Mesothelial cell of epicardium (in vitro differentiated cells): ENCODE results near the gene ADAM15. TPM values are rescaled to one million over a fixed set of nuclear protein-coding genes. Genes with fewer than 3 reads are reported as not detected.

Experiments used
- DNase-seq, 2 experiments: peaks; one replicate each; pipeline ENCODE4 v3.0.0; 2021; ENCODE audit warnings: low spot score in 2 of 2; ENCODE audit not compliant: unreplicated experiment in 2 of 2
- H3K27ac Mint-ChIP-seq: 2 replicates; pipeline ENCODE4 v1.8.0; 2021; ENCODE audit warnings: mixed read lengths
- H3K27me3 Mint-ChIP-seq: 2 replicates; pipeline ENCODE4 v1.8.0; 2021; ENCODE audit warnings: low read depth, mixed read lengths
- H3K36me3 Mint-ChIP-seq: 2 replicates; pipeline ENCODE4 v1.8.0; 2021; ENCODE audit warnings: mixed read lengths
- H3K4me1 Mint-ChIP-seq: 2 replicates; pipeline ENCODE4 v1.8.0; 2021; ENCODE audit warnings: mixed read lengths
- H3K4me3 Mint-ChIP-seq: 2 replicates; pipeline ENCODE4 v1.8.0; 2021; ENCODE audit warnings: mild to moderate bottlenecking, moderate library complexity, mixed read lengths
- H3K9me3 Mint-ChIP-seq: 2 replicates; pipeline ENCODE4 v1.8.0; 2021; ENCODE audit warnings: mixed read lengths
- CTCF ChIP-seq: fragments of 200-600 bp; sonication (generic); IDR thresholded peaks from one replicate; pipeline ENCODE4 v1.5.0; 2021; ENCODE audit warnings: antibody characterized with exemption; ENCODE audit not compliant: unreplicated experiment
- total RNA-seq: library from RNA; stranded (reverse); gene quantifications from 3 replicates; pipeline ENCODE4 v1.2.1, GENCODE V29; 2021

ADAM15 gene
- total RNA-seq, 1 donor from 2014 or later, result 36.1 TPM

DNA sequence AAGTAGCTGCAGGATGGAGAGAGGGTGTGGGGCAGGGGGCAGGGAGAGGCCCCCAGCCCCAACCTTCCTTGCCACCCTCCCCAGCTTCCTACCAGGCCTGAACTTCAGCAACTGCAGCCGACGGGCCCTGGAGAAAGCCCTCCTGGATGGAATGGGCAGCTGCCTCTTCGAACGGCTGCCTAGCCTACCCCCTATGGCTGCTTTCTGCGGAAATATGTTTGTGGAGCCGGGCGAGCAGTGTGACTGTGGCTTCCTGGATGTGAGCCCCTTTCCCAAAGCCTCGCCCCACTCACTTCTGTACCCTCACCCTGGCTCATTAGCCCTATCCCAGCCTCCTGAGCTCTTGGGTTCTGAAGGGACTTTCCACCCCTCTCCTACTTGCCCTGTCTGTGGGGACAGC, 6.0 kb downstream of the ADAM15 start:
- H3K36me3 Mint-ChIP-seq, result peaks cover 2% of the 10 kb centered on the region
- H3K4me1 Mint-ChIP-seq, result peaks cover 16% of the 10 kb centered on the region
- no peak for TF ChIP-seq CTCF
- no peak overlapping the region for H3K4me3 Mint-ChIP-seq
- no peak for DNase-seq
- no peaks in the 10 kb centered on the region for H3K9me3 Mint-ChIP-seq
- H3K27ac Mint-ChIP-seq, result no peak overlapping the region
- H3K27me3 Mint-ChIP-seq, result peaks cover 10% of the 10 kb centered on the region

DNA sequence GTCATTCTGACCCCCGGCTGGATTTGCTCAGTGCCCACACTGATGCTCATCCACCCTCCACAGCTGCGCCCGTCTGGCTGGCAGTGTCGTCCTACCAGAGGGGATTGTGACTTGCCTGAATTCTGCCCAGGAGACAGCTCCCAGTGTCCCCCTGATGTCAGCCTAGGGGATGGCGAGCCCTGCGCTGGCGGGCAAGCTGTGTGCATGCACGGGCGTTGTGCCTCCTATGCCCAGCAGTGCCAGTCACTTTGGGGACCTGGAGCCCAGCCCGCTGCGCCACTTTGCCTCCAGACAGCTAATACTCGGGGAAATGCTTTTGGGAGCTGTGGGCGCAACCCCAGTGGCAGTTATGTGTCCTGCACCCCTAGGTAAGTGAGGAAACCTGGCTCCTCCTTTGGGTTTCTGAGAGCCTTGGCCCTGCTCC, 6.7 kb downstream of the ADAM15 start:
- Mint-ChIP-seq H3K4me3 (no peak overlapping the region), H3K27ac (no peak overlapping the region), H3K9me3 (no peaks in the 10 kb centered on the region), H3K36me3 (peaks cover 2% of the 10 kb centered on the region), H3K27me3 (peaks cover 4% of the 10 kb centered on the region), H3K4me1 (peaks cover 14% of the 10 kb centered on the region)
- DNase-seq, result no peak
- TF ChIP-seq CTCF, result no peak

- peaks cover 32% of the 10 kb centered on the region for H3K4me1 Mint-ChIP-seq
- DNase-seq, result no peak
- TF ChIP-seq CTCF, result no peak
- no peaks in the 10 kb centered on the region for H3K9me3 Mint-ChIP-seq
- peaks cover 2% of the 10 kb centered on the region for H3K27me3 Mint-ChIP-seq
- no peak overlapping the region for H3K4me3 Mint-ChIP-seq
- peaks cover 2% of the 10 kb centered on the region for H3K36me3 Mint-ChIP-seq
- no peak overlapping the region for H3K27ac Mint-ChIP-seq
These were observed 9.6 kb downstream of the ADAM15 start for GRCh38 chr1:155060736-155061135.

DNA sequence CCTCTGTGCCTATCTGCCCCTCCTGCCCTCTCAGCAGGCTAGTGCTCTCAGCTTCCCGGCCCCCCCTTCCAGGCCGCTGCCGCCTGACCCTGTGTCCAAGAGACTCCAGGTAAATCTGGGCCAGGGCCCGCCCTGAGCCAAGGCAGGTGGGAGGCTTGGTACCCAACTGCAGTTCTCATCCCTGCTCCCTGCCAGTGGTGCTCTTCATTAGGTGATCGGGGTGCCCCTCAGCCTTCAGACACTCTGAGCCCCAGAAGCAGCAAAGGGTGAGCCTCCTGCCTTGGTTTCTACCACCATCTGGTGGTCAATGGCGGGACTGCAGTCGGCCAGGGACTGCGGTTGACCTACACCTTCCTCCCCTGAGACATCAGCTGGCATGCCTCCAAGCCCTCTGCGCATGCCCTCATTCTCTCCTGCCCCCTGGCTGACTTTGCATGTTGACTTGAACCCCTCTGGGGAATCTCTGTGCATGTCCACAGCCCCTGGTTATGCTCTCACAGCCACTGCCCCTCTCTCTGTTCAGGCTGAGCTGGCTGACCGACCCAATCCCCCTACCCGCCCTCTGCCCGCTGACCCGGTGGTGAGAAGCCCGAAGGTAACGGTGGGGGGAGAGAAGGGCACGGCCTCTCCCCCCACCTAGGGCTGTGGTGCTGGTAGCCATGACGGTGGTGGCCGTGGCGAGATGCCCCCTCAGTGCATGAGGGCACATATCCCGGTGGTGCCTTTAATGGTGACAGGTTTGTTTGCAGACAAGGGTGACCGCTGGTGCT, 10.4 kb downstream of the ADAM15 start:
- peak; percentile 96 for TF ChIP-seq CTCF
- H3K4me1 Mint-ChIP-seq, result peaks cover 32% of the 10 kb centered on the region
- H3K9me3 Mint-ChIP-seq, result no peaks in the 10 kb centered on the region

GRCh38 chr1:155062151-155062686, 11.1 kb downstream of the ADAM15 start:
- H3K36me3 Mint-ChIP-seq, result peaks cover 7% of the 10 kb centered on the region
- no peak for DNase-seq
- H3K9me3 Mint-ChIP-seq, result no peaks in the 10 kb centered on the region
- peak overlapping the region; percentile 76 for H3K4me3 Mint-ChIP-seq
- no peak for TF ChIP-seq CTCF
- peaks cover 2% of the 10 kb centered on the region for H3K27me3 Mint-ChIP-seq
- peaks cover 32% of the 10 kb centered on the region for H3K4me1 Mint-ChIP-seq
- no peak overlapping the region for H3K27ac Mint-ChIP-seq

More for the DNA sequence above, 10.4 kb downstream of the ADAM15 start:
- peaks cover 2% of the 10 kb centered on the region for H3K27me3 Mint-ChIP-seq
- peak; percentile 80 to 95 for DNase-seq
- no peak overlapping the region for H3K27ac Mint-ChIP-seq
- H3K4me3 Mint-ChIP-seq, result peak overlapping the region; percentile 46
- peaks cover under 1% of the 10 kb centered on the region for H3K36me3 Mint-ChIP-seq
